Endodermal cell (in vitro differentiated cells): ENCODE measurements around the gene TKT. TPM values are rescaled to one million over a fixed set of nuclear protein-coding genes. Genes with fewer than 3 reads are reported as not detected.

Source experiments
- DNase-seq: peaks from one replicate; pipeline ENCODE4 v3.0.0-alpha.2; 2017
- H3K27ac ChIP-seq: 2 replicates; pipeline ENCODE4 v1.5.1; 2013; ENCODE audit warnings: mild to moderate bottlenecking, low read depth, low read length, moderate library complexity
- H3K27me3 ChIP-seq: 2 replicates; pipeline ENCODE4 v1.6.1; 2013; ENCODE audit warnings: mild to moderate bottlenecking, low read length, moderate library complexity; ENCODE audit not compliant: insufficient read depth, control insufficient read depth, poor library complexity, severe bottlenecking
- H3K36me3 ChIP-seq: 2 replicates; pipeline ENCODE4 v1.7.0; 2013; ENCODE audit warnings: mild to moderate bottlenecking, low read length, moderate library complexity; ENCODE audit not compliant: control insufficient read depth, insufficient read depth
- H3K4me1 ChIP-seq: one replicate; pipeline ENCODE4 v1.7.0; 2013; ENCODE audit warnings: low read length; ENCODE audit not compliant: control insufficient read depth, insufficient read depth
- H3K4me3 ChIP-seq: 2 replicates; pipeline ENCODE4 v1.5.1; 2013; ENCODE audit warnings: mild to moderate bottlenecking, low read length, moderate library complexity
- H3K9ac ChIP-seq: 2 replicates; pipeline ENCODE4 v1.6.1; 2013; ENCODE audit warnings: mild to moderate bottlenecking, low read length, moderate library complexity; ENCODE audit not compliant: poor library complexity, severe bottlenecking; ENCODE audit errors: extremely low read depth
- H3K9me3 ChIP-seq: 2 replicates; pipeline ENCODE4 v1.6.1; 2013; ENCODE audit warnings: mild to moderate bottlenecking, low read length, moderate library complexity; ENCODE audit not compliant: control insufficient read depth
- H3K27ac Mint-ChIP-seq: 2 replicates; pipeline ENCODE4 v1.8.0; 2020; ENCODE audit warnings: mixed read lengths
- H3K27me3 Mint-ChIP-seq: 2 replicates; pipeline ENCODE4 v1.8.0; 2021; ENCODE audit warnings: mild to moderate bottlenecking, mixed read lengths; ENCODE audit not compliant: insufficient read depth
- H3K36me3 Mint-ChIP-seq: 2 replicates; pipeline ENCODE4 v1.8.0; 2020; ENCODE audit warnings: low read depth, mixed read lengths
- H3K4me1 Mint-ChIP-seq: 2 replicates; pipeline ENCODE4 v1.8.0; 2020; ENCODE audit warnings: mixed read lengths
- H3K4me3 Mint-ChIP-seq: 2 replicates; pipeline ENCODE4 v1.8.0; 2020; ENCODE audit warnings: mild to moderate bottlenecking, moderate library complexity, mixed read lengths
- H3K9me3 Mint-ChIP-seq: 2 replicates; pipeline ENCODE4 v1.8.0; 2020; ENCODE audit warnings: mild to moderate bottlenecking, mixed read lengths
- CTCF ChIP-seq: fragments of 200-600 bp; sonication (generic); conservative IDR thresholded peaks from 2 replicates; pipeline ENCODE4 v1.5.0; 2021; ENCODE audit warnings: antibody characterized with exemption, mild to moderate bottlenecking
- WGBS, 2 experiments: methylation state at CpG; one replicate each; pipeline versions ENCODE4 v1.1.5 to v1.1.7; 2013; ENCODE audit warnings: missing lambda C conversion rate in 2 of 2, mixed read lengths in 1 of 2; ENCODE audit not compliant: insufficient coverage in 1 of 2, insufficient read length in 1 of 2; 5-methylcytosine and 5-hydroxymethylcytosine counted together
- total RNA-seq, 2 donors: library from RNA; stranded (reverse); fragmentation: NEBNext Ultra II Directional in 1 of 2; extraction: Animal tissue kit (Norgen Biotek cat#: 25700) in 1 of 2; gene quantifications; 2 replicates in 1 of 2; 3 replicates in 1 of 2; pipeline ENCODE4 v1.2.1, GENCODE V29; 2021

The TKT gene
- total RNA-seq, 2 donors from 2014 or later: 373 to 472 TPM

DNA sequence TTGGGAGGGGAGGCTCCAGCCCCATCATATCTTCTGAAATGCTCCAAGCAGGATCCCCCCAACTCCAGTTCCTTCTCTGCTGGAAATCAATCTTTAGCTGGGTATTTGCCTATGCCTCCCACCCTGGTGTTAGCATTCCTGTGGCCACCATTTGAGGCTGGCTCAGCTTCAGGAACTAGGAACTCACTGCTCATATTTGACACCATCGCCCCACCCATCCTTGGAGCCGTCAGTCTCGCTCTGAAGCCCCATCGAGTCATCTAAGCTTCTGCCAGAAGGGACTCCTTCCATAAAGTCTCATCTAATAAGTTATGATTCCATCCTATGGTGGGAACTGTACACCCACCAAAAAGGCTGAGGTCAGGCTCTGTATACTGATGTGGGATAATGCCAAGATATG lies 68.4 kb downstream of the TKT start:
- H3K27me3 ChIP-seq: no peaks in the 10 kb centered on the region
- WGBS, 2 experiments: 97% methylated on average over 4 of the region's 4 CpGs; no CpG with 5 or more reads in 1 of the 2 experiments
- H3K4me3 ChIP-seq: no peak overlapping the region
- H3K4me1 ChIP-seq: no peaks in the 10 kb centered on the region
- no peak overlapping the region for H3K27ac Mint-ChIP-seq
- no peak overlapping the region for H3K4me3 Mint-ChIP-seq
- H3K27ac ChIP-seq: no peak overlapping the region
- no peaks in the 10 kb centered on the region for H3K9me3 ChIP-seq
- DNase-seq: no peak
- no peak for TF ChIP-seq CTCF
- no peaks in the 10 kb centered on the region for H3K27me3 Mint-ChIP-seq
- peaks cover 45% of the 10 kb centered on the region for H3K36me3 Mint-ChIP-seq
- H3K9me3 Mint-ChIP-seq: no peaks in the 10 kb centered on the region
- H3K4me1 Mint-ChIP-seq: no peaks in the 10 kb centered on the region
- no peak overlapping the region for H3K9ac ChIP-seq
- H3K36me3 ChIP-seq: peaks cover 20% of the 10 kb centered on the region

DNA sequence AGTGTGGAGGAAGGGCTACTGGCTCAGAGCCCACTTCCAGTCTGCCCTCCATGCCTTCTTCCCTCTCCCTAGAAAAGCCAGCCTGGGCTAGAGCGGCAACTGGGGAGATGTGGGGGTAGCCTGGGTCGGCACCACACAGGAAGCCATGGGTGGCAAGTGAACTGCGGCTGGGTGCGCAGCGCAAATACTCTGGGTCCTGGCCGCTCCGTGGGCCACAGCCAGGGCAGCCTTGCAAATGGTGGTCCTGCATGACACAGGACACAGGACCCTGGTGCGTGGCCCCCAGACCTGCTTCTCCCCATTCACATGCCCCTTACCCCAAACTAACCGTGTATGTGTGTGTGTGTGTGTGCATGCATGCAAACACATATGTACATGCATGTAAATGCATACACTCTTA lies 69.1 kb downstream of the TKT start:
- H3K36me3 ChIP-seq: peaks cover 15% of the 10 kb centered on the region
- no peaks in the 10 kb centered on the region for H3K9me3 Mint-ChIP-seq
- WGBS, 2 experiments: 94 to 98% methylated on average over 6 to 9 of the region's 9 CpGs
- H3K4me3 ChIP-seq: no peak overlapping the region
- no peak for TF ChIP-seq CTCF
- H3K9ac ChIP-seq: no peak overlapping the region
- H3K27me3 Mint-ChIP-seq: no peaks in the 10 kb centered on the region
- H3K27me3 ChIP-seq: no peaks in the 10 kb centered on the region
- H3K27ac ChIP-seq: no peak overlapping the region
- no peaks in the 10 kb centered on the region for H3K4me1 Mint-ChIP-seq
- no peak for DNase-seq
- peaks cover 41% of the 10 kb centered on the region for H3K36me3 Mint-ChIP-seq
- H3K4me3 Mint-ChIP-seq: no peak overlapping the region
- no peaks in the 10 kb centered on the region for H3K4me1 ChIP-seq
- no peaks in the 10 kb centered on the region for H3K9me3 ChIP-seq
- H3K27ac Mint-ChIP-seq: no peak overlapping the region

DNA sequence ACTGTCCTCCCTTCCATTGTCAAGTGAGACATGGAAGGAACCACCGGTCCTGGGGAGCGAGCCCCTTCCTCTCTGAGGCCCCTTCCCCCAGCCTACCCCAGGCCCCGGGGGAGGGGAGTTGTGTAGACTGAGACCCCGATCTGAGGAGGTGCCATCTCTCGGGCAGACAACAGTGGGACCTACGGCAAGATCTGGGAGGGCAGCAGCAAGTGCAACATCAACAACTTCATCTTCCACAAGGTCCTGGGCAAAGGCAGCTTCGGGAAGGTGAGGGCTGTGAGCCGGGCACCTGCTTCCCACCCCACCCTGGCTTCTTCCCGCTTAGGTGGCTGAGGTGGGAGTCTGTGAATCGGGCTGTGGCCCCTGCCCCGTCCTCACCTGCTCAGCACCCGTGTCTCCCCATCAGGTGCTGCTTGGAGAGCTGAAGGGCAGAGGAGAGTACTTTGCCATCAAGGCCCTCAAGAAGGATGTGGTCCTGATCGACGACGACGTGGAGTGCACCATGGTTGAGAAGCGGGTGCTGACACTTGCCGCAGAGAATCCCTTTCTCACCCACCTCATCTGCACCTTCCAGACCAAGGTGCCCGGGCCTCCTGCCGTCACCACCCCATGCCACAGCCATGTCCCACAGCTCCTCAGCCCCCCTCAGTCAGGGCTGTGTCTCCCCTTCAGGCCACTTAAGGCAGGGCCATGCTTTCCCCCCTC lies 69.9 kb downstream of the TKT start:
- no peak overlapping the region for H3K27ac Mint-ChIP-seq
- no peaks in the 10 kb centered on the region for H3K9me3 Mint-ChIP-seq
- Histone ChIP-seq H3K27ac (no peak overlapping the region), H3K4me1 (no peaks in the 10 kb centered on the region), H3K27me3 (no peaks in the 10 kb centered on the region), H3K9ac (no peak overlapping the region), H3K9me3 (no peaks in the 10 kb centered on the region), H3K4me3 (no peak overlapping the region), H3K36me3 (peaks cover 14% of the 10 kb centered on the region)
- no peak for TF ChIP-seq CTCF
- no peak for DNase-seq
- H3K4me3 Mint-ChIP-seq: no peak overlapping the region
- WGBS, 2 experiments: 92 to 95% methylated on average over 11 to 20 of the region's 20 CpGs
- no peaks in the 10 kb centered on the region for H3K4me1 Mint-ChIP-seq
- peaks cover 44% of the 10 kb centered on the region for H3K36me3 Mint-ChIP-seq
- no peaks in the 10 kb centered on the region for H3K27me3 Mint-ChIP-seq
